HCT116 (cell line): ENCODE measurements around the gene NIFK. TPM values are rescaled to one million over a fixed set of nuclear protein-coding genes. Genes with fewer than 3 reads are reported as not detected.
A peak's percentile ranks its signal among the peaks of the same experiment; 100 is the strongest.

ENCODE experiments used
- ATAC-seq: fragments of 200-7000 bp; cut with Tn5 transposase; 2 replicates; pipeline ENCODE4 v1.9.1; 2020; ENCODE audit warnings: mild to moderate bottlenecking, moderate library complexity
- BruUV-seq: library from RNA; stranded (reverse); fragments of 400-500 nt; replicated peaks from 2 replicates; lab custom pipeline; 2021; lab: Mats Ljungman, UMichigan
- CTCF ChIA-PET: fragments of 300-600 bp; sonication (Branson Sonifier 250); formaldehyde crosslinking; loops from one replicate; lab custom pipeline; 2021; ENCODE audit warnings: antibody characterized with exemption; lab: Charles Lee
- POLR2A ChIA-PET: fragments of 300-600, 350-600 bp; sonication (Branson Sonifier 250); formaldehyde crosslinking; loops from one replicate; lab custom pipeline; 2021; ENCODE audit warnings: antibody characterized with exemption; lab: Charles Lee
- RAD21 ChIA-PET, 2 experiments: fragments of 300-600 bp; sonication (Branson Sonifier 250); formaldehyde crosslinking; loops; one replicate each; lab custom pipeline; 2023; ENCODE audit warnings: low total read pairs in 2 of 2; ENCODE audit not compliant: uncharacterized antibody in 2 of 2, unreplicated experiment in 2 of 2, low non-redundant PET in 1 of 2; lab: Charles Lee
- DNase-seq: peaks from one replicate; pipeline ENCODE4 v3.0.0-alpha.2; 2010; ENCODE audit warnings: low read depth, low spot score
- H2AFZ ChIP-seq: fragments of 200-600 bp; shearing (Covaris generic), sonication (generic); 2 replicates; pipeline ENCODE4 v1.6.1; 2017; ENCODE audit warnings: low read depth, mixed run types, mixed read lengths, antibody characterized with exemption, low read length; ENCODE audit not compliant: poor library complexity, severe bottlenecking
- H3K27ac ChIP-seq: 2 replicates; pipeline ENCODE4 v1.5.1; 2012; ENCODE audit warnings: low read depth, low read length
- H3K27me3 ChIP-seq: fragments of 200-600 bp; sonication (generic); 2 replicates; pipeline ENCODE4 v1.6.1; 2016; ENCODE audit warnings: mixed run types, low read length, mixed read lengths; ENCODE audit not compliant: insufficient read depth
- H3K36me3 ChIP-seq, 2 experiments: fragments of 200-500 bp in 1 of 2; fragments of 200-600 bp in 1 of 2; sonication (Bioruptor generic) in 1 of 2; sonication (generic) in 1 of 2; 2 replicates each; pipeline versions ENCODE4 v1.5.1 to v1.6.1; 2014 to 2016; ENCODE audit warnings: low read length in 2 of 2, inconsistent platforms in 1 of 2, mixed read lengths in 1 of 2, mixed run types in 1 of 2; ENCODE audit not compliant: insufficient read depth in 2 of 2, control insufficient read depth in 1 of 2
- H3K4me1 ChIP-seq, 2 experiments: fragments of 200-600 bp in 1 of 2; sonication (generic) in 1 of 2; 2 replicates each; pipeline versions ENCODE4 v1.5.1 to v1.6.1; 2012 to 2017; ENCODE audit warnings: low read length in 2 of 2, inconsistent platforms in 1 of 2, mild to moderate bottlenecking in 1 of 2, mixed read lengths in 1 of 2, mixed run types in 1 of 2, moderate library complexity in 1 of 2; ENCODE audit not compliant: insufficient read depth in 2 of 2, control insufficient read depth in 1 of 2
- H3K4me2 ChIP-seq: fragments of 200-600 bp; sonication (generic); 2 replicates; pipeline ENCODE4 v1.6.1; 2017; ENCODE audit warnings: mixed run types, low read length, mixed read lengths
- H3K4me3 ChIP-seq, 2 experiments: fragments of 200-600 bp in 1 of 2; sonication (generic) in 1 of 2; replicated peaks in 1 of 2; 2 replicates each; pipeline ENCODE4 v1.5.1; 2011 to 2016; ENCODE audit warnings: low read length in 2 of 2, control low read depth in 1 of 2, low read depth in 1 of 2, mild to moderate bottlenecking in 1 of 2, mixed read lengths in 1 of 2, mixed run types in 1 of 2
- H3K79me2 ChIP-seq: fragments of 200-600 bp; sonication (generic); 2 replicates; pipeline ENCODE4 v1.6.1; 2017; ENCODE audit warnings: mild to moderate bottlenecking, mixed run types, low read length, moderate library complexity, mixed read lengths; ENCODE audit not compliant: insufficient read depth
- H3K9ac ChIP-seq: fragments of 200-600 bp; sonication (generic); 2 replicates; pipeline ENCODE4 v1.6.1; 2016; ENCODE audit warnings: low read length, mixed read lengths
- H3K9me2 ChIP-seq: fragments of 200-600 bp; sonication (generic), shearing (Covaris generic); 2 replicates; pipeline ENCODE4 v1.6.1; 2017; ENCODE audit warnings: mixed run types, mild to moderate bottlenecking, moderate library complexity; ENCODE audit not compliant: insufficient read depth
- H3K9me3 ChIP-seq, 2 experiments: fragments of 200-500 bp in 1 of 2; fragments of 200-600 bp in 1 of 2; sonication (Bioruptor generic) in 1 of 2; sonication (generic) in 1 of 2; 2 replicates each; pipeline ENCODE4 v1.6.1; 2014 to 2017; ENCODE audit warnings: low read length in 2 of 2, mixed read lengths in 2 of 2, inconsistent platforms in 1 of 2, low read depth in 1 of 2, mild to moderate bottlenecking in 1 of 2, mixed run types in 1 of 2, moderate library complexity in 1 of 2; ENCODE audit not compliant: control insufficient read depth in 1 of 2, insufficient read depth in 1 of 2
- H4K20me1 ChIP-seq: fragments of 200-600 bp; sonication (generic), shearing (Covaris generic); 2 replicates; pipeline ENCODE4 v1.6.1; 2017; ENCODE audit warnings: mixed run types, mild to moderate bottlenecking, moderate library complexity; ENCODE audit not compliant: insufficient read depth
- POLR2AphosphoS5 ChIP-seq: IDR thresholded peaks from 2 replicates; pipeline ENCODE4 v1.6.1; 2011; ENCODE audit warnings: mild to moderate bottlenecking, low read depth, low read length, moderate library complexity
- ZBTB33 ChIP-seq: IDR thresholded peaks from 2 replicates; pipeline ENCODE4 v1.6.1; 2011; ENCODE audit warnings: mild to moderate bottlenecking, low read length, moderate library complexity; ENCODE audit not compliant: insufficient replicate concordance; ENCODE audit errors: extremely low read depth
- ZNF274 ChIP-seq: fragments of 200-500 bp; sonication (Bioruptor generic); IDR thresholded peaks from 2 replicates; pipeline ENCODE4 v1.6.1; 2014; ENCODE audit warnings: mild to moderate bottlenecking, low read depth, low read length, inconsistent platforms
- intact Hi-C: fragments of 100-400 bp; cut with micrococcal nuclease; formaldehyde crosslinking; loops from 2 replicates; pipeline ENCODE4 v1.10.0; 2022
- total RNA-seq: library from RNA; stranded (reverse); gene quantifications from one replicate; pipeline ENCODE4 v1.2.1, GENCODE V29; 2021; ENCODE audit not compliant: unreplicated experiment
- TF ChIP-seq, protein P1 (sequence below): IDR thresholded peaks from 2 replicates; pipeline ENCODE4 v1.6.1; 2012
- TF ChIP-seq, protein P2 (sequence below): IDR thresholded peaks from 2 replicates; pipeline ENCODE4 v1.6.1; 2012

The NIFK gene
- total RNA-seq, 1 experiment from 2014 or later: 93.2 TPM

DNA sequence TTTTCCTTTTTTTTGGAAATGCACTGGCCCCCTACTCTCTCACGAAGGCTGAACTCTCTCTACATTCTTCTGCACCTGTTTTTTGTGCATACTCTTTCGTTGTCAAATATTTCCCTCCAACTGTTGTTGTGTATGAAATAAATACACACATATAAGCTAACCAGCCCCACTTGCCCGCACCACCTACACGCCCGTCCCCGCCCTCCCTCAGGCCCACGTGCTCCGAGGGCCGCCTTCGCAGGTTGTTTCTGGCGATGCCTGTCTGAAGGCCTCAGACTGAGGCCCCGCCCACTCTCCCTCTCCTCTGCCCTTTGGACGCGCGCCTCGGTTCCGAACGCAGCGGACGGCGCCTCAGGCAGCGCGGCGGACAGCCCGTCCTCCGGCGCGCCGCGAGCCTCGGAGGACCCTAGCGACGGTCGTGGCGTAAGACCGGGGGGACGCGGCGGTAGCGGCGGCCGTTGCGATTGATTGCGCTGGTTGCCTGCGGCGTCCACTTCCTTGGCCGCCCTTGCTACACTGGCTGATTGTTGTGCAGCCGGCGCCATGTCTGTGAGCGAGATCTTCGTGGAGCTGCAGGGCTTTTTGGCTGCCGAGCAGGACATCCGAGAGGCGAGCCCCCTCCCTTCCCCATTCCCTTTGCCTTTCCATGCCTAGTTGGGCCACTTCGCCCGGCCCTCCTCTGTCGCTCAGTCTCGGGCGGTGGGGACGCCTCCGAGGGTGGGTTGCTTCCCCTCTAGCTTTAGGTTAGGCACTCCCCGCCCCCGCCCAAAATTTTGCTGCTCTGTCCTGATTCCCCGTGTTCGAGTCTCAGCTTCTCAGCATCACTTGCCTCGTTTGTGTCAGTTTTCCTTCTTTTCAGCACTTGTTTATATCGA, 18.8 kb upstream of the NIFK start, which contains the start of gene TSN (continued):
- no peak for TF ChIP-seq ZBTB33
- TF ChIP-seq ZNF274: no peak
- TF ChIP-seq, protein P1, sequence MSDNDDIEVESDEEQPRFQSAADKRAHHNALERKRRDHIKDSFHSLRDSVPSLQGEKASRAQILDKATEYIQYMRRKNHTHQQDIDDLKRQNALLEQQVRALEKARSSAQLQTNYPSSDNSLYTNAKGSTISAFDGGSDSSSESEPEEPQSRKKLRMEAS: peak; percentile 96

- TSS peak; percentile 94 for BruUV-seq
- Histone ChIP-seq H4K20me1 (no peaks in the 10 kb centered on the region), H3K27ac (no peak overlapping the region), H3K9ac (peak overlapping the region; percentile 63), H3K9me2 (no peaks in the 10 kb centered on the region), H3K36me3 (peaks cover 6% of the 10 kb centered on the region in 2 experiments; a peak in 3 of 4 replicates), H3K79me2 (peaks cover 50% of the 10 kb centered on the region), H2AFZ (peak overlapping the region; percentile 90), H3K4me3 (peak overlapping the region; percentile 99 to 100), H3K4me1 (peaks cover 11 to 17% of the 10 kb centered on the region in 2 experiments; a peak in 3 of 4 replicates), H3K27me3 (no peaks in the 10 kb centered on the region), H3K9me3 (no peaks in the 10 kb centered on the region), H3K4me2 (peak overlapping the region; percentile 97)
- no peak for DNase-seq
- TF ChIP-seq, protein P1: no peak
- TF ChIP-seq POLR2AphosphoS5 (no peak), ZBTB33 (no peak)
- TF ChIP-seq, protein P2, sequence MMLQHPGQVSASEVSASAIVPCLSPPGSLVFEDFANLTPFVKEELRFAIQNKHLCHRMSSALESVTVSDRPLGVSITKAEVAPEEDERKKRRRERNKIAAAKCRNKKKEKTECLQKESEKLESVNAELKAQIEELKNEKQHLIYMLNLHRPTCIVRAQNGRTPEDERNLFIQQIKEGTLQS: no peak
- intact Hi-C loops: loop anchor here (2.0 kb wide), 1 partner anchor 224 kb away; the partner anchor contains the start of gene RNU4ATAC
- POLR2A ChIA-PET: interaction anchor here (1.0 kb wide), 1 partner anchor 105 kb away, joined by 3 read pairs; no protein-coding TSS in a partner anchor
- peak; percentile 7 for ATAC-seq
- RAD21 ChIA-PET: no interaction called here
- CTCF ChIA-PET: interaction anchor here (1.6 kb wide), 1 partner anchor 626 kb away, joined by 3 read pairs; no protein-coding TSS in a partner anchor
Observed at GRCh38 chr2:121754851-121755236, 18.2 kb upstream of the NIFK start.
